GM18870 (cell line): Measurements from ENCODE around the gene STK32A.
A peak's percentile ranks its signal among the peaks of the same experiment; 100 is the strongest.

Experiments used
- ATAC-seq: cut with Tn5 transposase; IDR thresholded peaks from one replicate; pipeline ENCODE4 v1.9.1; 2021; ENCODE audit warnings: moderate library complexity; ENCODE audit not compliant: unreplicated experiment

Gene STK32A

GRCh38 chr5:147248561-147248960, 13.7 kb downstream of the STK32A start:
- ATAC-seq, result no peak

GRCh38 chr5:147259837-147260236, 25.0 kb downstream of the STK32A start:
- no peak for ATAC-seq

GRCh38 chr5:147267082-147267832, 32.4 kb downstream of the STK32A start:
- no peak for ATAC-seq

GRCh38 chr5:147276497-147276896, 41.7 kb downstream of the STK32A start:
- ATAC-seq, result no peak

- ATAC-seq, result no peak
Measured at GRCh38 chr5:147286296-147286695, 51.5 kb downstream of the STK32A start.

GRCh38 chr5:147287110-147287509, 52.3 kb downstream of the STK32A start:
- no peak for ATAC-seq

- ATAC-seq, result no peak
Measured at GRCh38 chr5:147290261-147290660, 55.4 kb downstream of the STK32A start.

- no peak for ATAC-seq
Measured at GRCh38 chr5:147303251-147303650, 68.4 kb downstream of the STK32A start.

- ATAC-seq, result no peak
Measured at GRCh38 chr5:147303976-147304375, 69.2 kb downstream of the STK32A start.

GRCh38 chr5:147305147-147305546, 70.3 kb downstream of the STK32A start:
- ATAC-seq, result no peak

- no peak for ATAC-seq
Measured at GRCh38 chr5:147306351-147306750, 71.5 kb downstream of the STK32A start.

- ATAC-seq, result no peak
Measured at GRCh38 chr5:147307170-147307569, 72.3 kb downstream of the STK32A start.

- ATAC-seq, result no peak
Measured at GRCh38 chr5:147309621-147310020, 74.8 kb downstream of the STK32A start.

GRCh38 chr5:147310059-147310704, 75.4 kb downstream of the STK32A start:
- no peak for ATAC-seq

- ATAC-seq, result no peak
Measured at GRCh38 chr5:147317978-147318684, 83.3 kb downstream of the STK32A start.

GRCh38 chr5:147321569-147321968, 86.7 kb downstream of the STK32A start:
- ATAC-seq, result no peak

- no peak for ATAC-seq
Measured at GRCh38 chr5:147327421-147327820, 92.6 kb downstream of the STK32A start.

GRCh38 chr5:147327905-147328304, 93.1 kb downstream of the STK32A start:
- ATAC-seq, result no peak

GRCh38 chr5:147332658-147333057, 97.8 kb downstream of the STK32A start:
- peak; percentile 80 for ATAC-seq

- no peak for ATAC-seq
Measured at GRCh38 chr5:147336876-147337275, 102.0 kb downstream of the STK32A start.

GRCh38 chr5:147339313-147339712, 104.5 kb downstream of the STK32A start:
- no peak for ATAC-seq

- no peak for ATAC-seq
Measured at GRCh38 chr5:147340941-147341340, 106.1 kb downstream of the STK32A start.
